Mononuclear cell (primary cell): ENCODE data around the gene PPM1D. TPM values are rescaled to one million over a fixed set of nuclear protein-coding genes. Genes with fewer than 3 reads are reported as not detected.
"Not testable (repeated sequence)": the region's sequence is repeated elsewhere in the genome, so short reads cannot be mapped to it uniquely, and the experiment has no call there.

Source experiments
- H3K27me3 ChIP-seq: 2 replicates; pipeline ENCODE4 v1.6.0; 2011; ENCODE audit warnings: low read length, control low read depth; ENCODE audit not compliant: insufficient read depth
- H3K4me1 ChIP-seq: 2 replicates; pipeline ENCODE4 v1.5.1; 2011; ENCODE audit warnings: mild to moderate bottlenecking, low read length, control low read depth; ENCODE audit not compliant: insufficient read depth
- H3K4me3 ChIP-seq: 2 replicates; pipeline ENCODE4 v1.5.1; 2011; ENCODE audit warnings: mild to moderate bottlenecking, low read length, moderate library complexity
- H3K9me3 ChIP-seq: 2 replicates; pipeline ENCODE4 v1.5.1; 2011; ENCODE audit warnings: low read depth, mild to moderate bottlenecking, control low read depth, low read length
- total RNA-seq: library from RNA; depleted of rRNA; stranded (reverse); fragments of >200 nt; gene quantifications from one replicate; pipeline ENCODE4 v1.2.3, GENCODE V29; 2012

Gene PPM1D
- total RNA-seq, 1 donor: 14.8 TPM

DNA sequence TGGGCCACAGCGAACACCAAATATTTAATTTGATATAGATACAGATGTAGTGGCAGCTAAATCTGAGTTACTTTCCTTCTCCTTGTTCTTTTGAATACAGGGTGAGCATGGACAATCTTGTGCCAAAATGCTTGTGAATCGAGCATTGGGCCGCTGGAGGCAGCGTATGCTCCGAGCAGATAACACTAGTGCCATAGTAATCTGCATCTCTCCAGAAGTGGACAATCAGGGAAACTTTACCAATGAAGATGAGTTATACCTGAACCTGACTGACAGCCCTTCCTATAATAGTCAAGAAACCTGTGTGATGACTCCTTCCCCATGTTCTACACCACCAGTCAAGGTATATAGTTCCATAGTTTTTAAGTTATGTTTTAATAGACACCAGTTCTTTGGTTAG lies 56.5 kb downstream of the PPM1D start:
- Histone ChIP-seq H3K9me3 (no peaks in the 10 kb centered on the region), H3K4me3 (no peak overlapping the region), H3K27me3 (no peaks in the 10 kb centered on the region), H3K4me1 (peaks cover 4% of the 10 kb centered on the region)

DNA sequence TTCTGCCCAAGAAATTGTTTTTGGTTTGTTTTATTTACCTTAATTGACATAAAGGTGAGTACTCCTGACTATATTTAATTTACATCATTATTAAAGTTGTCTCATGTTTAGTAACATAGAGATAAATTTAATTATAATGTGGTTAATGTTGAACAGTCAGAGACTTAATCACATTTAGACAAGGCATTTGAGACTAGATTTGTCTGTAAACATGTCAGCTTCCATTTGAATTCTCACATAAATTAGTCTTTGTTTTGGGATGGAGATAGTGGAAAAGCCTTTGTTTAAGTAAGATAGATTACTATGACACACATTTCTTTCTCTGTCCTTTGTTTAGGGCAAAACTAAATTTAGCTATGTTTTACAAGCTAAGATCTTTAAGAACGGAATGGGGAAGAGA lies 59.2 kb downstream of the PPM1D start:
- H3K4me1 ChIP-seq: no peaks in the 10 kb centered on the region
- no peaks in the 10 kb centered on the region for H3K27me3 ChIP-seq
- H3K9me3 ChIP-seq: no peaks in the 10 kb centered on the region
- no peak overlapping the region for H3K4me3 ChIP-seq

DNA sequence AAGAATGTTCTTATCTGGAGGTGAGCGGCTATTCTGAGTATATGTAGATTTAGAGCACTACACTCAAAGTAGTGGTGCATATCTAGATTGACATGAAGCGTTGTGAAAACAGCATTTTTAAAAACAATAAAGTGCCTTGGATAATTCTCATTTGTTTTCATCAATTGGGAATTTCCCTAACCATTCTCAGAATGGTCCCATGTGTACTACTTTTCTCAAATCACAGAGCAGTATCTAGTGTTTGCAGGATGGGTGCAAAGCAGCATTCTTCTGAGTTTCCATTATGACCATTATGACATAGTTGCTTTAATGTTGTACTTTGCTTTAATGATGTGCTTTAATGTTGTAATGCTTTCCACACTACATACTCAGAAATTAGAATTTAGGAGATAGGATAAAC lies 61.5 kb downstream of the PPM1D start:
- no peaks in the 10 kb centered on the region for H3K9me3 ChIP-seq
- no peak overlapping the region for H3K4me3 ChIP-seq
- H3K27me3 ChIP-seq: no peaks in the 10 kb centered on the region
- no peaks in the 10 kb centered on the region for H3K4me1 ChIP-seq

DNA sequence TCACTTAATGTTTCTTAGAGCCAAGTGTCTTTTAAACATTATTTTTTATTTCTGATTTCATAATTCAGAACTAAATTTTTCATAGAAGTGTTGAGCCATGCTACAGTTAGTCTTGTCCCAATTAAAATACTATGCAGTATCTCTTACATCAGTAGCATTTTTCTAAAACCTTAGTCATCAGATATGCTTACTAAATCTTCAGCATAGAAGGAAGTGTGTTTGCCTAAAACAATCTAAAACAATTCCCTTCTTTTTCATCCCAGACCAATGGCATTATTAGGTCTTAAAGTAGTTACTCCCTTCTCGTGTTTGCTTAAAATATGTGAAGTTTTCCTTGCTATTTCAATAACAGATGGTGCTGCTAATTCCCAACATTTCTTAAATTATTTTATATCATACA lies 64.0 kb downstream of the PPM1D start:
- Histone ChIP-seq H3K9me3 (no peaks in the 10 kb centered on the region), H3K27me3 (no peaks in the 10 kb centered on the region), H3K4me1 (no peaks in the 10 kb centered on the region), H3K4me3 (no peak overlapping the region)

DNA sequence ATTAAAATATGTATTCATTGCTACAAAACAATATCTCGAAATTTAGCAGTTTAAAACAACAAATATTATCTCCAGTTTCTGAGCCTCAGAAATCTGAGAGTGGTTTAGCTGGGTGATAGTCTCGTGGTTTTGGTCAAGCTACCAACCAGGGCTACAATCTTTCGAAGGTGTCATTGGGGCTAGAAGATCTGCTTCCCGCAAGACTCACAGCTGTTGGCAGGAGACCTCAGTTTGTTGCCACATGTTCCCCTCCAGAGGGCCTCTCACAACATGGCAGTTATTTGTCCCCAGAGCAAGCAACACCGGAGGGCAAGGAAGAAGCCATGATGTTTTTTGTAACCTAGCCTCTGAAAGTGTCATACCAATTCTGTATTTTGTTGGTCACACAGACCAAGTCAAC lies 65.6 kb downstream of the PPM1D start:
- Histone ChIP-seq H3K9me3 (no peaks in the 10 kb centered on the region), H3K4me1 (no peaks in the 10 kb centered on the region), H3K4me3 (no peak overlapping the region), H3K27me3 (no peaks in the 10 kb centered on the region)

DNA sequence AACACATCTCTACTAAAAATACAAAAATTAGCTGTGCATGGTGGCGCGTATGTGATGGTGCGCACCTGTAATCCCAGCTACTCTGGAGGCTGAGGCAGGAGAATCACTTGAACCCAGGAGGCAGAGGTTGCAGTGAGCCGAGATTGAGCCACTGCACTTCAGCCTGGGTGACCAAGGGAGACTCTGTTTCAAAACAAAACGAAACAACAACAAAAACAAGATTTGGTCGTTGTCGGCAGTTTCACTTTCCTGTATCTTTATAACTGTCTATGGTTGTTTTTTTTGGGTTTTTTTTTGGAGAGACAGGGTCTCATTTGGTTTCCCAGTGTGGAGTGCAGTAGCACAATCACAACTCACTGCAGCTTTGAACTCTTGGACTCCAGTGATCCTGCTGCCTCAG lies 68.7 kb downstream of the PPM1D start:
- not testable (repeated sequence) for H3K9me3 ChIP-seq, H3K27me3 ChIP-seq, H3K4me1 ChIP-seq, H3K4me3 ChIP-seq

DNA sequence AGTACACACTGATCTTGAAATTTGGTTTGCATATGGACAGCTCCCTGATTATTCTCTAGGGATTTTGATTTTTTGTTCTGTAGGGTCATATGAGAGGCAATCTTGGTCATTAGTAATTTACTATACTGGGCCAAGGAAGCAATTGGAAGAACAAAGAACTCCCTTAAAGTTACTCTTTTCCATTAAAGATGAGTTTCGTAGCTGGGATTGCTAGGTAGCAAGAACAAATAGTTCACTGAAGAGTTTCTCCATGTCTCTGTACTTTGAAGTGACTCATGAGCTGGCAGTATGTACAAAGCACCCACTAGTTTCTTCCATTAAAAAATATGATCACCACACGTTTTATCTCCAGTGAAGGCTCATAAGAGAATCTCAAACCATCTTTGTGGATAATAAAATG lies 71.5 kb downstream of the PPM1D start:
- Histone ChIP-seq H3K4me3 (no peak overlapping the region), H3K9me3 (no peaks in the 10 kb centered on the region), H3K4me1 (peaks cover under 1% of the 10 kb centered on the region), H3K27me3 (no peaks in the 10 kb centered on the region)

DNA sequence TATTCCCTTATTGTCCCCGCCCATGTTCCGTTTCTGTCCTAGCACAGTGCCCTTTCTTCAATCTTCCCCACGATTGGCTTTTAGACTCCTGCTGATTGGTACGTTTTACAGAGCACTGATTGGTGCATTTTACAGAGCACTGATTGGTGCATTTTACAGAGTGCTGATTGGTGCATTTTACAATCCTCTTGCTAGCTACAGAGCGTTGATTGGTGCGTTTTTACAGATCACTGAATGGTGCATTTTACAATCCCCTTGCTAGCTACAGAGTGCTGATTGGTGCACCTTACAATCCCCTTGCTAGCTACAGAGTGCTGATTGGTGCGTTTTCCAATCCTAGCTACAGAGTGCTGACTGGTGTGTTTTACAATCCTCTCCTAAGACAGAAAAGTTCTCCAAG lies 74.6 kb downstream of the PPM1D start:
- H3K27me3 ChIP-seq, H3K4me3 ChIP-seq, H3K9me3 ChIP-seq: not testable (repeated sequence)
- peaks cover 16% of the 10 kb centered on the region for H3K4me1 ChIP-seq

DNA sequence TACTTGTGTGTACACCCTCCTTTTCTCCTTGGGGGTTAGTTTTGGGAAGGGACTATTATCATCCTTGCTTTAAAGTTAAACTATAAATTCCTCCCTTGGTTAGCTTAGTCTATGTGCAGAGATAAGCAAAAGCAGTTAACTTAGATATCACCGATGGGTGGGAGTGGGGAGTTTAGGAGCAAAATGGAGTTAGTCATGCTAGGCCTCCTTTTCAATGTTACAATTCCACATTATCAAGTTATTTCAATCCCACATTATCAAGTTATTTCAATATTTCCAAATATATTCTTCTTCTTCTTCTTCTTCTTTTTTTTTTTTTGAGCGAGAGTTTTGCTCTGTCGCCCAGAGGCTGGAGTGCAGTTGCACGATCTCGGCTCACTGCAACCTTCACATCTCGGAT lies 76.0 kb downstream of the PPM1D start:
- Histone ChIP-seq H3K4me1 (peaks cover 16% of the 10 kb centered on the region), H3K4me3 (no peak overlapping the region), H3K9me3 (no peaks in the 10 kb centered on the region), H3K27me3 (no peaks in the 10 kb centered on the region)

DNA sequence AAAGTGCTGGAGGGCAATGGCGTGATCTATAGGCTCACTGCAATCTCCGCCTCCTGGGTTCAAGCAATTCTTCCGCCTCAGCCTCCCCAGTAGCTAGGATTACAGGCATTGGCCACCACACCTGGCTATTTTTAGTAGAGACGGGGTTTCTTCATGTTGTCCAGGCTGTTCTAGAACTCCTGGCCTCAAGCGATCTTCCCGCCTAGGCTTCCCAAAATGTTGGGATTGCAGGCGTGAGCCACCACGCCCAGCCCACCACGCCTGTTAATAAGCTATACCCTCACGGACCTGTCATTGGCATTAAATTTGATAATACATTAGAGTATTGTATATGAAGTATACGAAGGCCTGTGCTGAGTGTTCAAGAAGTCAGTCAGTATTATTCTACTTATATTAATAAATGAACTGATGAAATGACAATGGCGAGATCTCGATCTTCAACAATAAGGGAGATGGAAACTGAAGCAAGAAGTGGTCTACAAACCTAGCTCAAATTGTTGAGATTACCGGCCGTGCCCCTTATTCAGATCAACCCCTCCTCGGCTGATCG lies 76.8 kb downstream of the PPM1D start:
- H3K4me3 ChIP-seq: peak overlapping the region; percentile 51
- peaks cover 16% of the 10 kb centered on the region for H3K4me1 ChIP-seq
- no peaks in the 10 kb centered on the region for H3K27me3 ChIP-seq
- no peaks in the 10 kb centered on the region for H3K9me3 ChIP-seq

DNA sequence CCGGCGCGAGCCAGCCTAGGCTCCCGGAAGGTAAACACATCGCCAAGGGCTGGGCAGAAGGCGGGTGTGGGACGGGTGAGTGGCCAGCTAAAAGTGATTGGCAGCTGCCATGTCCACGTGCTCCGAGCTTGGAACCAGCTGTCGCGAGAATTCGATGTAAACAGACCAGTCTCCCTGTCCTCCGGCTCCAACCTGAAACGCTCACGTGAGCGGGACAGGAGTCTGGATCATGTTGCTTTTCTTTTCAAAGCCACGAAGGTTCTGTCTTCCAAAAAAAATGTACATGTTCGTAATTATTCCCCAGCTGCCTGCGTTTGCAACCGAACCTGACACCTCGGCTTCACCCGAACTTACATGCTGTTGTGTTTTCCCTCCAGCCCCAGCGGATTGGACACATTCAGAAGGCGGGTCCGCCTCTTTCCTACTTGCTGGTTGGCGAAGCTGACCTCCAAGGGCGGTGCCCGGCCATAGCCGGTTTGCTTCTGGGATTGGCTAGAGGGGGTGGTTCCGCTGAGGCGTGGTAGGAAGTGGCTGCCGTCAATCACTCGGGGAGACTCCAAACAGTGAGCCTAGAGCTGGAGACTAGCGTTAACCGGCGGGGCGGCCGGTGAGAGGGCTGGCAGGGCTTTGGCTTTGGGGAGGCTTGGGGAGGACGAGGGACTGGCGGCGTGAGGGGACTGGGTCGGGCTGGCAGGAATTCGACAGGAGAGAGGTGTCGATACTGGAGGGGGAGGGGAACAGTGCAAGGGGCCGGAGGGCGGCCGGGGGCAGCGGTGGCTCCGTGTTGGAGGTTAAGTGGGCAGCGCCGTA lies 77.5 kb downstream of the PPM1D start, which contains the start of gene BCAS3:
BCAS3 (plus strand) TSS at position 544 of the 810 bp plus-strand sequence.
- H3K4me3 ChIP-seq: peak within 1 kb of the TSS; percentile 51
- no peaks in the 10 kb centered on the region for H3K9me3 ChIP-seq
- H3K27me3 ChIP-seq: no peaks in the 10 kb centered on the region
- peaks cover 16% of the 10 kb centered on the region for H3K4me1 ChIP-seq

DNA sequence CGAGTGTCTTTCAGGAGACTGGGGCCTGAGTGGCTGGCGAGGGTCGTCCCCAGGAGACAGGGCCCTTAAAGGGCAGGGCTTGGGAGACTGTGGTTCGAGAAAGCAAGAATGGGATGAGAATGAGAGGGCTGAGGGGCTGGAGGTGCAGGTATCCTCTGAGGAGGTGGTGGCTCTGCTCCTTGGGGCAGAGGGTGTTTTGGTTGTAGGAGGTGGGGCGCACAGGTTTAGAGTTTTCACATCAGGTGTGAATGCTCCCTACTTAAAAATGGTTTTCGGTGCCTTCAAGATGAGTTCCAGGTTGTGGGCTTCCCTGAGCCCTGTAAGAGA lies 78.1 kb downstream of the PPM1D start:
- Histone ChIP-seq H3K4me1 (peaks cover 16% of the 10 kb centered on the region), H3K27me3 (no peaks in the 10 kb centered on the region), H3K9me3 (no peaks in the 10 kb centered on the region), H3K4me3 (peak overlapping the region; percentile 51)

DNA sequence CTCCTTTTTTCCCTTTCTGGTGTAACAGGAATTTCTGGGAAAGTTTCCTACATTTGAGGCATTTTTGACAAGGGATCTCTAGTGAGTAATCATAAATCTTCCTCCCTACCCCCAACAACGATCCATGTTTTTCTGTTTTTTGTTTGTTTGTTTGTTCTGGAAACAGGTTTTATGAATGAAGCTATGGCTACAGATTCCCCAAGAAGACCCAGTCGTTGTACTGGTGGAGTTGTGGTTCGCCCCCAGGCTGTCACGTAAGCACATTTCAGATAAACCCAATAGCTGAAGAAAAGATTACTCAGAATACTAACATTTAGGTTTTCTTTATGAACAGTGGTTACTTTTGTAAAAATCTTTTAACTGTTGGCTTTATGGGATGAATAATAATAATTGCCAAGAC lies 79.3 kb downstream of the PPM1D start:
- Histone ChIP-seq H3K4me3 (no peak overlapping the region), H3K27me3 (no peaks in the 10 kb centered on the region), H3K9me3 (no peaks in the 10 kb centered on the region), H3K4me1 (peaks cover 16% of the 10 kb centered on the region)

DNA sequence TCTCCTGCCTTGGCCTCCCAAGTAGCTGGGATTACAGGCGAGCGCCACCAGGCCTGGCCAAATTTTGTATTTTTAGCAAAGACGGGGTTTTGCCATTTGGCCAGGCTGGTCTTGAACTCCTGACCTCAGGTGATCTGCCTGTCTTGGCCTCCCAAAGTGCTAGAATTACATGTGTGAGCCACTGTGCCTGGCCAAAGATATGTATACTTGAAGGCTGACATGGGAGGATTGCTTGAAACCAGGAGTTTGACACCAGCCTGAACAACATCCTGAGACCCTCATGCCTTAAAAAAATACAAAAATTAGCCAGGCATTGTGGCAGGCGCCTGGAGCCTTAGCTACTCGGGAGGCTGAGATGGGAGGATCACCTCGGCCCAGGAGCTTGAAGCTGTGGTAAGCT lies 80.8 kb downstream of the PPM1D start:
- Histone ChIP-seq H3K9me3 (no peaks in the 10 kb centered on the region), H3K4me3 (no peak overlapping the region), H3K4me1 (peaks cover 16% of the 10 kb centered on the region), H3K27me3 (no peaks in the 10 kb centered on the region)

DNA sequence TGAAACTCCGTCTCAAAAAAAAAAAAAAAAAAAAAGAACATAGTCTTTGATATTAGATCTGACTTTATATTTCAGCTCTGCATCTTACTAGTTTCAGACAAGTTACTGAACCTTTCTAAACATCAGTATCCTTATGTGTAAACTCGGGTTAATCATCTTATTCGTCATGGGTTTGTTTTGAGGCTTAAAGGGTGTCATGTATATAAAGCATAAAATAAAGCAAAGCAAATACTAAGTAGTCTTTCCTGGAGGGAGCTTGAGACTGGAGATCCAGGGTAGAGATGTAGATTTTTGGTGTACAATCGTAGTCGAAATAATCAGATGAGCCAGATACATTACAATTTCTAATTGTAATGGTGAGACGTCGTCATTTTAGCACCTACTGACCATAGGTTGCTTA lies 85.4 kb downstream of the PPM1D start:
- Histone ChIP-seq H3K9me3 (no peaks in the 10 kb centered on the region), H3K4me1 (no peaks in the 10 kb centered on the region), H3K4me3 (no peak overlapping the region), H3K27me3 (no peaks in the 10 kb centered on the region)

DNA sequence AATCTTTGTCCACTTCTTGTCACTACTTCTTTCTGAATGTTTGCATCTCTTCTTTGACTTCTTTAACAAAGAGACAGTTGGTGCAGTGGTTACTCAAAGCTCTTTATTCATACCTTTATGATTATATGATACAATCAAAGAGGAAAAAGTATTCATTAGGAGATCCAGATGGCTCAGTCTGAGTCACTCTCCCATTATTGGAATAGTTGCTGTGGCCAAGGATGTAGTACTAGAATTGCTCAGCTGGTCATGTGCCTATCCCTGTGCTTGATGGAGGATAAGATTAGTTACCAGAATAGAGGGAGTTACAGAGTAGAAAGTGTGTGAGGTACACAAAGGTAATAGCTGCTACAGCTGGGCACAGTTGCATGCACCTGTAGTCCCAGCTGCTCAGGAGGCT lies 96.0 kb downstream of the PPM1D start:
- Histone ChIP-seq H3K4me1 (peaks cover 9% of the 10 kb centered on the region), H3K27me3 (no peaks in the 10 kb centered on the region), H3K4me3 (no peak overlapping the region), H3K9me3 (no peaks in the 10 kb centered on the region)
